ENCODE measurements around the gene CAMKV.

CAMKV gene

GRCh38 chr3:49898991-49899390 lies 29.3 kb upstream of the CAMKV start:
- no peak overlapping the region for H3K4me3 ChIP-seq (ENCODE audit: low read depth, low read length)
- DNase-seq: no peak
- no peaks in the 10 kb centered on the region for H3K36me3 ChIP-seq (replicated peaks)
- no peak overlapping the region for H3K27ac ChIP-seq
- in situ Hi-C loops (cut with HindIII; ENCODE audit: low pct_ligation_motif_present, low sequenced_read_pairs): no loop called here
- no peak for TF ChIP-seq CTCF (IDR thresholded peaks at IDR 0.05; ENCODE audit: low read depth, low read length, missing control alignments)
- H3K27me3 ChIP-seq (replicated peaks): no peaks in the 10 kb centered on the region

GRCh38 chr3:49896345-49896744 lies 26.6 kb upstream of the CAMKV start:
- no peak for DNase-seq
- H3K27ac ChIP-seq: no peak overlapping the region
- no peaks in the 10 kb centered on the region for H3K27me3 ChIP-seq (replicated peaks)
- no peak overlapping the region for H3K4me3 ChIP-seq (ENCODE audit: low read depth, low read length)
- TF ChIP-seq CTCF (IDR thresholded peaks at IDR 0.05; ENCODE audit: low read depth, low read length, missing control alignments): no peak
- in situ Hi-C loops (cut with HindIII; ENCODE audit: low pct_ligation_motif_present, low sequenced_read_pairs): no loop called here
- no peaks in the 10 kb centered on the region for H3K36me3 ChIP-seq (replicated peaks)

GRCh38 chr3:49895791-49896190 lies 26.1 kb upstream of the CAMKV start:
- no peaks in the 10 kb centered on the region for H3K36me3 ChIP-seq (replicated peaks)
- no peak overlapping the region for H3K4me3 ChIP-seq (ENCODE audit: low read depth, low read length)
- no peaks in the 10 kb centered on the region for H3K27me3 ChIP-seq (replicated peaks)
- in situ Hi-C loops (cut with HindIII; ENCODE audit: low pct_ligation_motif_present, low sequenced_read_pairs): no loop called here
- H3K27ac ChIP-seq: no peak overlapping the region
- no peak for TF ChIP-seq CTCF (IDR thresholded peaks at IDR 0.05; ENCODE audit: low read depth, low read length, missing control alignments)
- no peak for DNase-seq

- Histone ChIP-seq H3K27me3 (replicated peaks) (no peaks in the 10 kb centered on the region), H3K4me3 (ENCODE audit: low read depth, low read length) (no peak overlapping the region), H3K36me3 (replicated peaks) (no peaks in the 10 kb centered on the region), H3K27ac (no peak overlapping the region)
- no peak for DNase-seq
- in situ Hi-C loops (cut with HindIII; ENCODE audit: low pct_ligation_motif_present, low sequenced_read_pairs): no loop called here
- TF ChIP-seq CTCF (IDR thresholded peaks at IDR 0.05; ENCODE audit: low read depth, low read length, missing control alignments): no peak
Measured at GRCh38 chr3:49889296-49889695, 19.6 kb upstream of the CAMKV start.

- Histone ChIP-seq H3K27ac (no peak overlapping the region), H3K4me3 (ENCODE audit: low read depth, low read length) (no peak overlapping the region), H3K36me3 (replicated peaks) (no peaks in the 10 kb centered on the region), H3K27me3 (replicated peaks) (peaks cover 1% of the 10 kb centered on the region)
- in situ Hi-C loops (cut with HindIII; ENCODE audit: low pct_ligation_motif_present, low sequenced_read_pairs): no loop called here
- TF ChIP-seq CTCF (IDR thresholded peaks at IDR 0.05; ENCODE audit: low read depth, low read length, missing control alignments): no peak
- DNase-seq: no peak
Measured at GRCh38 chr3:49886922-49887265, 17.2 kb upstream of the CAMKV start.

GRCh38 chr3:49883998-49884397 lies 14.3 kb upstream of the CAMKV start:
- TF ChIP-seq CTCF (IDR thresholded peaks at IDR 0.05; ENCODE audit: low read depth, low read length, missing control alignments): no peak
- Histone ChIP-seq H3K36me3 (replicated peaks) (no peaks in the 10 kb centered on the region), H3K4me3 (ENCODE audit: low read depth, low read length) (no peak overlapping the region), H3K27ac (no peak overlapping the region), H3K27me3 (replicated peaks) (peaks cover 4% of the 10 kb centered on the region)
- in situ Hi-C loops (cut with HindIII; ENCODE audit: low pct_ligation_motif_present, low sequenced_read_pairs): no loop called here
- DNase-seq: no peak
